GM21529 (cell line): ENCODE data around the gene MARS1.
"Not testable (repeated sequence)": the region's sequence is repeated elsewhere in the genome, so short reads cannot be mapped to it uniquely, and the experiment has no call there.

Experiments used
- ATAC-seq: cut with Tn5 transposase; IDR thresholded peaks from one replicate; pipeline ENCODE4 v1.9.1; 2021; ENCODE audit not compliant: unreplicated experiment

The MARS1 gene

DNA sequence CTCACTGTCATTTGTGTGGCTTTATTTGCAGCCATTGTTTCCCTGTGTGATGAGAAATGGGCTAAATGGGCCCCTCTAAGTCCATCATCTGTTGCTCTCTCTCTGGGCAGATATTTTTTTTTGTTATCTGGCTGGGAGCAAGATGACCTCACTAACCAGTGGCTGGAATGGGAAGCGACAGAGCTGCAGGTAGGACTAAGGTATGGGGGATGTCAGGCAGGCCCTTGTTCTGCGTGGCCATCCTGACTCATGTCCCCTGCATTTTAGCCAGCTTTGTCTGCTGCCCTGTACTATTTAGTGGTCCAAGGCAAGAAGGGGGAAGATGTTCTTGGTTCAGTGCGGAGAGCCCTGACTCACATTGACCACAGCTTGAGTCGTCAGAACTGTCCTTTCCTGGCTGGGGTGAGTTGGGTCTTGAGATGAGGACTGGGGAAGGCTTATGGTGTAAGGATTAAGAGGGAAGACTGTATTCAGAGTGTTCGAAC lies 1.3 kb downstream of the MARS1 start:
- no peak for ATAC-seq

DNA sequence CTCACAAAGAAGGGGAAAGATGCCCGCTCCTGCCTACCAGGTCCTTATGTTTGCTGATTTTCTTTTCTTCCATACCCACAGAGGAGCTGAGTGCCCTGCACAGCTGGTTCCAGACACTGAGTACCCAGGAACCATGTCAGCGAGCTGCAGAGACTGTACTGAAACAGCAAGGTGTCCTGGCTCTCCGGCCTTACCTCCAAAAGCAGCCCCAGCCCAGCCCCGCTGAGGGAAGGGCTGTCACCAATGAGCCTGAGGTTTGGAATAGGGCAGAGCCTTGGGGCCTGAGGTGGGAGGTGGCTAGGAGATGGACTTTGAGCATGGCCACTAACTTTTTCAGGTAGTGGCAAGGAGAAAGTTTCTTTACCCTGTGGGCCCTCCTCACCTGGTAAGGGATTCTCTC lies 2.3 kb downstream of the MARS1 start:
- ATAC-seq, result no peak

DNA sequence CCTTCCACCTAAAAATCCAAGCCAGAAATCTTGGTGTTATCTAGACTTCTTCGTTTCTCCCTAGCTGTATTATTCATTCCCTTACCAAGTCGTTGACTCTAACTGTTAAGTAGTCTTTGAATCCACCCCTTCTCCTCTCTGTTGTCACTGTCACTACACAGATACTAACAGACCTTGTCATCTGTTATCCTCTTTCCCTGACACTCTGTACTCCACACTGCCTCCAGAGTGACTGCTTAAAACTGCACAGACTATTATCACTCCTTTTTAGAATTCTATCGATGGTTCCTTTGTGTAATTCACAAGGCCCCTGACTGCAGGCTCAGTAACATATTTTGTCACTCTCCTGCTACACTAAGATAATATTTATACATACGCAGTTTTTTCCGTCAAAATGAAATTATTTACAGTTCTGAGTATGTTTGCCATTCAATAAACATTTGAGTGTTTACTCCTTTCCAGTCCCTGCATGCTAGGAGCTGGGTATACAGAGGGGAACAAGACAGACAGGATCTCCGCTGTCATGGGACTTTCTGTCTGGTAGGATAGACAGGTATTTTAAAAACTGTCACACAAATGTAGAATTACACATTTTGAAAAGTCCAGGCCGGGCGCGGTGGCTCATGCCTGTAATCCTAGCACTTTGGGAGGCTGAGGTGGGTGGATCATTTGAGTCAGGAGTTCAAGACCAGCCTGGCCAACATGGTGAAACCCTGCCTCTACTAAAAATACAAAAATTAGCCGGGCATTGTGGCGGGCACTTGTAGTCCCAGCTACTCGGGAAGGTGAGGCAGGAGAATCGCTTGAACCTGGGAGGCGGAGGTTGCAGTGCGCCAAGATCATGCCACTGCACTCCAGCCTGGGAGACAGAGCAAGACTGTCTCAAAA lies 3.8 kb downstream of the MARS1 start:
- ATAC-seq, result no peak

DNA sequence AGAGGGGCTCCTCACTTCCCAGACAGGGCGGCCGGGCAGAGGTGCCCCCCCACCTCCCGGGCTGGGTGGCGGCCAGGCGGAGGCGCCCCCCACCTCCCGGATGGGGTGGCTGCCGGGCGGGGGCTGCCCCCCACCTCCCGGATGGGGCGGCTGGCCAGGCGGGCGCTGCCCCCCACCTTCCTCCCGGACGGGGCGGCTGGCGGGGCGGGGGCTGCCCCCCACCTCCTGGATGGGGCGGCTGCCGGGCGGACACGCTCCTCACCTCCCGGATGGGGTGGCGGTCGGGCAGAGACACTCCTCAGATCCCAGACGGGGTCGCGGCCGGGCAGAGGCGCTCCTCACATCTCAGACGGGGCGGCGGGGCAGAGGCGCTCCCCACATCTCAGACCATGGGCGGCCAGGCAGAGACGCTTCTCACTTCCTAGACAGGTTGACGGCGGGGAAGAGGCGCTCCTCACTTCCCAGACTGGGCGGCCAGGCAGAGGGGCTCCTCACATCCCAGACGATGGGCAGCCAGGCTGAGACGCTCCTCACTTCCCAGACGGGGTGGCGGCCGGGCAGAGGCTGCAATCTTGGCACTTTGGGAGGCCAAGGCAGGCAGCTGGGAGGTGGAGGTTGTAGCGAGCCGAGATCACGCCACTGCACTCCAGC lies 7.3 kb downstream of the MARS1 start:
- not testable (repeated sequence) for ATAC-seq

DNA sequence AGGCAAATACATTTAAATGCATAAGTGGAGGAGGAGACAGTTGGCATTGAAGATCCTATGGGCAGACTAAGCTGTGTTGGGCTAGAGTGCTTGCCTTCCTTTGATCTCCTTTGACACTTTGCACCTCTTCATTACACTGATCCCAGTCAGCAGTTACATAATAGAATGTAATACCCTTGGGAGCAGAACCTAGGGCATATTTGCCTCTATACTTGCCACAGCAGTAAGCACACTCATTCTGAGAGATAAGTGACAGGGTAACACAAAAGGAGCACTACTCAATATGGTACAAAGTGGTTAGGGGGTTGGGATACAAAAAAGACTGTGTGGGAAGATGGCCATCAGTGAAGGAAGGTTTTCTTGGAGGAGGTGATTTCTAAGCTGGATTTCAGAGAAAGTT lies 9.0 kb downstream of the MARS1 start:
- no peak for ATAC-seq

DNA sequence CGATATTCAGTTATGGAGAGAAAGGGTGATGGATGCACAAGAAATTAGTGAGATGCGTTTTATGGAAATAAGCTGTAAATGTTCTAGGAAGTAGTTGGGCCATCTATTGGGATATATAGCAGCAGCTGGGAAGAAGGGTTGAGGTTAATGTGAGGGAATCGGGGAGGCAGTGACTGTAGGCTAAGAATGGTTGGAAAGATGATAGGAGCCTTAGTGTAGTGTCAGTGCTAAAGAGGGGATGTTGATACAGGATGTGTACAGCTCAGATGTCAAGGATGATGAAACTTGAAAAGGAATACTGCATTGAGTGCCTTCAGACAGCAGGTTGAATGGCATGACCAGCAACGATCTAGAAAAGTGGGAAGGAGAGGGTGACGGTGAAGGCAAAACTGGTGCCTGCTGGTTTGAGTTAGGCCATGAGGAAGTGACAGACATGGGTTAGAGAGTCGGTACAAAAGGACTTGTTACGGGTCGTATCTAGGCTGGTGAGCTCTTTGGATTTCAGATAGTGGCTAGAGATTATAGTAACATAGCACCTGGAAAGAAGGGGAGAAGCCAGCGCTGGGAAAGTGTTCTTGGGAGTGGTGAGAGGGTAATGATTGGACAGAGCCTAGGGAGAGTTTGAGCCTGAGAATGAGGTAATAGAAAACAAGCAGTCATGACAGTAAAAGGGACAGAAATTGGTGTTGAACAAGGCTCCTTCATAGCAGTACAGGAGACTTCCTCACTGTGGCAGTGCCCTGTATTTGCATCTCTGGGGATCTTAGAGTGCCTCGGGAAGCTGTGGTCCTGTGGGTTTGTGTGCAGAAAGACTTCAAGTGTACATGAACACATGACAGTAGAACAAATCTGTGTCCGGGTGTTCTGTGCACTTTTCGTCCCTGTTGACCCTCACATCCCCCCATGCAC lies 9.6 kb downstream of the MARS1 start:
- no peak for ATAC-seq

DNA sequence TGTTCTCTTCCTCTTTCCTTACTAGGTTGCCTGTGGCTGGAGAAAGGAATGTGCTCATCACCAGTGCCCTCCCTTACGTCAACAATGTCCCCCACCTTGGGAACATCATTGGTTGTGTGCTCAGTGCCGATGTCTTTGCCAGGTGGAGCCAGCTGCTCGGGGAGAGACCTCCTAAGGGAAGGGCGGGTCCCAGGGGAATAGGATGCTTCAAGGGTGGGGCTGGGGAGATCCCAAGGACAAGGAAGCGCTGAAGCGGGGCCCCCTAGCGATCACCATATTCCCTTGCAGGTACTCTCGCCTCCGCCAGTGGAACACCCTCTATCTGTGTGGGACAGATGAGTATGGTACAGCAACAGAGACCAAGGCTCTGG lies 10.2 kb downstream of the MARS1 start:
- no peak for ATAC-seq

DNA sequence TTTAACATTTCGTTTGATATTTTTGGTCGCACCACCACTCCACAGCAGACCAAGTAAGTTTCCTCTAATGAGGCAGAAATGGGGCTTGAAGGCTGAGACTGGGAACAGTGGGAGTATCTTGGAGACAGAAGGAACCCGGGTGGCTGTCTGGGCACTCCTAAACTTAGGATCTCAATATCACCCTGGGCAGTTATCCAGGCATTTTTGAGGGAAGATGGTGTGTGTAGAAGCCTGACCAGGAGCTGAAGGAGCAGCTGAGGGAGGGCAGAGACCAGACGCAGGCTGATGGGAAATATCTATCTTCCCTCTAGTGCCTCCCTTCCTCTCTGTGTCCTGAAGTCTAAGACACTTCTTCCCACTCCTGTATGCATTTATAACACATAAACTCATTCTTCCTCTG lies 10.7 kb downstream of the MARS1 start:
- ATAC-seq, result no peak

DNA sequence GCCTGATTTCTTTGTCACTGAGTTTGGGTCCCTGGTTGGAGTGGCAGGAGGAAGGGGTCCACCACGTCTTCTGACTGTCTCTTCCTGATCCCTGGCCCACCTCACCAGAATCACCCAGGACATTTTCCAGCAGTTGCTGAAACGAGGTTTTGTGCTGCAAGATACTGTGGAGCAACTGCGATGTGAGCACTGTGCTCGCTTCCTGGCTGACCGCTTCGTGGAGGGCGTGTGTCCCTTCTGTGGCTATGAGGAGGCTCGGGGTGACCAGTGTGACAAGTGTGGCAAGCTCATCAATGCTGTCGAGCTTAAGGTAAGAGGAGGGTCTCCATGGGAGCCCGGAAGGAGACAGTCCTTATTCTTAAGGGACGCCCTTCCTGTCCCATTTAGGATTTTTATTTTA lies 12.3 kb downstream of the MARS1 start:
- ATAC-seq, result no peak

DNA sequence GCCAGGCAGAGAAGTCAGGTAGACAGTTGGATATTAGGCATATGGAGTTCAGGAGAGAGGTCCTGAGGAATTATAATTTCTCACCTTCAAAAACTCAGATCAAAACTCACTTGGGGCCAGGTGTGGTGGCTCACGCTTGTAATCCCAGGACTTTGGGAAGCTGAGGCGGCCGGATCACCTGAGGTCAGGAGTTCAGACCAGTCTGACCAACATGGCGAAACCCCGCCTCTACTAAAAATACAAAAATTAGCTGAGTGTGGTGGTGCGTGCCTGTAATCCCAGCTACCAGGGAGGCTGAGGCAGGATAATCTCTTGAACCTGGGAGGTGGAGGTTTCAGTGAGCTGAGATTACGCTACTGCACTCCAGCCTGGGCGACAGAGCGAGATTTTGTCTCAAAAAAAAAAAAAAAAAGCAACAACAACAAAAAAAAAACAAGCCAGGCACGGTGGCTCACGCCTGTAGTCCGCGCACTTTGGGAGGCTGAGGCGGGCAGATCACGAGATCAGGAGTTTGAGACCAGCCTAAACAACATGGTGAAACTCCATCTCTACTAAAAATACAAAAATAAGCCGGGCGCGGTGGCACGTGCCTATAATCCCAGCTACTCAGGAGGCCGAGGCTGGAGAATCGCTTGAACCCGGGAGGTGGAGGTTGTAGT lies 14.6 kb downstream of the MARS1 start:
- ATAC-seq, result not testable (repeated sequence)

DNA sequence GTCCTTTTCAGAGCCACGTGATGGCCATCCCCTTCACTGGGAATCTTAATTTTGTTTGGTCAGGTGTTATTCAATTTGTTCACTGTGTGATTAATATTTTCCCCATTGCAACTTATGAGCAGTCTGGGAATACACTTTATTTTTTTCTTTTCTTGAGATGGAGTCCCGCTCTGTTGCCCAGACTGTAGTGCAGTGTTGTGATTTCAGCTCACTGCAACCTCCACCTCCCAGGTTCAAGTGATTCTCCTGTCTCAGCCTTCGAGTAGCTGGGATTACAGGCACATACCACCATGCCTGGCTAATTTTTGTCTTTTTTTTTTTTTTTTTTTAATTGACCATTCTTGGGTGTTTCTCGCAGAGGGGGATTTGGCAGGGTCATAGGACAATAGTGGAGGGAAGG lies 18.7 kb downstream of the MARS1 start:
- ATAC-seq, result not testable (repeated sequence)

DNA sequence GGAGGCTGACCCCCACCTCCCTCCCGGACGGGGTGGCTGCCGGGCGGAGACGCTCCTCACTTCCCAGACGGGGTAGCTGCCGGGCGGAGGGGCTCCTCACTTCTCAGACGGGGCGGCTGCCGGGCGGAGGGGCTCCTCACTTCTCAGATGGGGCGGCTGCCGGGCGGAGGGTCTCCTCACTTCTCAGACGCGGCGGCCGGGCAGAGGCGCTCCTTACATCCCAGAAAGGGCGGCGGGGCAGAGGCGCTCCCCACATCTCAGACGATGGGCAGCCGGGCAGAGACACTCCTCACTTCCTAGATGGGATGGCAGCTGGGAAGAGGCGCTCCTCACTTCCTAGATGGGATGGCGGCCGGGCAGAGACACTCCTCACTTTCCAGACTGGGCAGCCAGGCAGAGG lies 19.9 kb downstream of the MARS1 start:
- ATAC-seq, result not testable (repeated sequence)

DNA sequence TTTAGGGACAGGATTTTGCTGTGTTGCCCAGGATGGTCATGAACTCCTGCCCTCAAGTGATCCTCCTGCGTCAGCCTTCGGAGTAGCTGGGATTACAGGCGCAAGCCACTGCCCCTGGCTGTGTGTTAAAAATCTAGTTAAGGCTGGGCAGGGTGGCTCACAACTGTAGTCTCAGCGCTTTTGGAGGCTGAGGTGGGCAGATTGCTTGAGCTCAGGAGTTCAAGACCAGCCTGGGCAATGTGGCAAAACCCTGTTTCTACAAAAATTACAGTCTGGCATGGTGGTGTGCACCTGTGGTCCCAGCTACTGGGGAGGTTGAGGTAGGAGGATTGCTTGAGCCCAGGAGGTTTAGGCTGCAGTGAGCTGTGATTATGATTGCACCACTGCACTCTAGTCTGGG lies 23.3 kb downstream of the MARS1 start:
- no peak for ATAC-seq

DNA sequence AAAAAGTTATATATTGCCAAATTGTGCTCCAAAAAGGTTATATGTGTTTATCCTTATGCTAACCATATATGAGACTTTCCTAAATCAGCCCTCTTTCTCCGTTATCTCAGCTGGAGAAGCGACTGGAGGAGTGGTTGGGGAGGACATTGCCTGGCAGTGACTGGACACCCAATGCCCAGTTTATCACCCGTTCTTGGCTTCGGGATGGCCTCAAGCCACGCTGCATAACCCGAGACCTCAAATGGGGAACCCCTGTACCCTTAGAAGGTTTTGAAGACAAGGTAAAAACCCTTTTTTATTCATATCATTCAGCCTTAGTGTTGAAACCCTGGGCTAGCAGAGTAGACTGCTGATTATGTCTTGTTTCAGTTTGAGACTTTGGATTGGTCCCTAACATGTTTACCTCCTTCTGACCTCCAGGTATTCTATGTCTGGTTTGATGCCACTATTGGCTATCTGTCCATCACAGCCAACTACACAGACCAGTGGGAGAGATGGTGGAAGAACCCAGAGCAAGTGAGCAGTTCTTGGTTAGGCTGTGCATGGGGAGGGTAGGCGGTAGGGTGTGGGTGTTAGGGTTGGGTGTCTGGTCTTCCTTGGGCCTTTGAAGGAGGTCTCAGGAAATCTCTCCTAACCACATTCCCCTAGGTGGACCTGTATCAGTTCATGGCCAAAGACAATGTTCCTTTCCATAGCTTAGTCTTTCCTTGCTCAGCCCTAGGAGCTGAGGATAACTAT lies 23.9 kb downstream of the MARS1 start:
- ATAC-seq, result no peak

DNA sequence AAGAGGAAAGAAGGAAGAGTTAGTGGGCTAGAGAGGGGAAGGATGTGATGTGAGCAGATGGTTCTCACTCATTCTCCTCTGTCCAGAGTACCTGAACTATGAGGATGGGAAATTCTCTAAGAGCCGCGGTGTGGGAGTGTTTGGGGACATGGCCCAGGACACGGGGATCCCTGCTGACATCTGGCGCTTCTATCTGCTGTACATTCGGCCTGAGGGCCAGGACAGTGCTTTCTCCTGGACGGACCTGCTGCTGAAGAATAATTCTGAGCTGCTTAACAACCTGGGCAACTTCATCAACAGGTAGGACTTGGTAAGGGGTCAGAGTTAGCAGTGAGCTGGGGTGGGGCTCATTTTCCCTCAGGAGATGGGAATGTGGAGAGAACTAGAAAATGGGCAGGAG lies 24.8 kb downstream of the MARS1 start:
- no peak for ATAC-seq

DNA sequence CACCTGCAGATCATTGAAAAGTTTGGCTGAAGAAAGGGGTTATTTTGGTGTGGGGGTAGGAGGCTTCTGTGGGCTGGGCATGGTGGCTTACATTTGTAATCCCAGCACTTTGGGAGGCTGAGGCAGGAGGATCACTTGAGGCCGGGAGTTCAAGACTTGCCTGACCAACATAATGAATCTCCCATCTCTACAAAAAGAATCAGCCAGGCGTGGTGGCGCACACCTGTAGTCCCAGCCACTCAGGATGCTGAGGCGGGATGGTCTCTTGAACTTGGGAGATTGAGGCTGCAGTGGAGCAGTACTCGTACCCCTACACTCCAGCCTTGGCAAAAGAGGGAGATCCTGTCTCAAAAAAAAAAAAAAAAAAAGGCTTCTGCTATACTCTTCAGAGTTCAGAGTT lies 25.4 kb downstream of the MARS1 start:
- ATAC-seq, result no peak

DNA sequence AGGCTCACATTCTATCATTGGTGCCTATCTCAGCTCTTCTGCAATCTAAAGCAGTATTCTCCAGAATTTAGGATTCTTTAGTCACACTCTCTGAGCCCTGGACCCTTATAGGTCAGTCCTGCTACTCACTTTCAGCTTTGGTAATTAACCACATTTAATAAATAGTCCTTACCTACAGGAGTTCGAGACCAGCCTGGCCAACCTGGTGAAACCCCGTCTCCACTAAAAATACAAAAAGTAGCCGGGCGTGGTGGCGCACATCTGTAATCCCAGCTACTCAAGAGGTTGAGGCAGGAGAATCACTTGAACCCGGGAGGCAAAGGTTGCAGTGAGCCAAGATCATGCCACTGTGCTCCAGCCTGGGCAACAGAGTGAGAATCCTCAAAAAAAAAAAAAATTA lies 25.8 kb downstream of the MARS1 start:
- not testable (repeated sequence) for ATAC-seq

DNA sequence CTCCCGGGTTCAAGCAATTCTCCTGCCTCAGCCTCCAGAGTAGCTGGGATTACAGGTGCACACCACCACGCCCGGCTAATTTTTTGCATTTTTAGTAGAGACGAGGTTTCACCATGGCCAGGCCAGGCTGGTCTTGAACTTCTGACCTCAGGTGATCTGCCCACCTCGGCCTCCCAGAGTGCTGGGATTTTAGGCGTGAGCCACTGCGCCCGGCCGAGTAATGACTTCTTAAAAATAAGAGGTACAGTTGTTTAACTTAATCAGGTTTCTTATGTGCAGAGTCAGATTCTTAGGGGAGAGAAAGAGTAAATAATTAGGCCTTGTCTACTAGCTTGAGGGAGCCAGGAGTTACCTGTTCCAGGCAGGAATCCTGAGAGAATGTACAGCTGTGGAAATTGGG lies 26.4 kb downstream of the MARS1 start:
- not testable (repeated sequence) for ATAC-seq

DNA sequence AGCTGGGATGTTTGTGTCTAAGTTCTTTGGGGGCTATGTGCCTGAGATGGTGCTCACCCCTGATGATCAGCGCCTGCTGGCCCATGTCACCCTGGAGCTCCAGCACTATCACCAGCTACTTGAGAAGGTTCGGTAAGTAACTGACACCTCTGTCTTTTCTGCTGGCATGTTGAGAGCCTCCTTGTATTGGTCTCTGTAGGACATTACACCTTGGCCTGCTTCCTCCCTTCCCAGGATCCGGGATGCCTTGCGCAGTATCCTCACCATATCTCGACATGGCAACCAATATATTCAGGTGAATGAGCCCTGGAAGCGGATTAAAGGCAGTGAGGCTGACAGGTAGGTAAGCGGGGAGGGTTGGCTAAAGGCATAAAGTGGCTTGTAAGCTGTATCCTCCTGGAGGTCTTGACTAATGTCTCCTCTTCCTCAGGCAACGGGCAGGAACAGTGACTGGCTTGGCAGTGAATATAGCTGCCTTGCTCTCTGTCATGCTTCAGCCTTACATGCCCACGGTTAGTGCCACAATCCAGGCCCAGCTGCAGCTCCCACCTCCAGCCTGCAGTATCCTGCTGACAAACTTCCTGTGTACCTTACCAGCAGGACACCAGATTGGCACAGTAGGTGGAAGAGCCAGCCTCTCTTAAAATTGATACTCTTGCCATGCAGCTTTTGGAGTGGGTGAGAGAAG lies 27.0 kb downstream of the MARS1 start:
- no peak for ATAC-seq
